Skeletal muscle tissue (tissue), 4 donors: Measurements from ENCODE around the gene MMP2. TPM values are rescaled to one million over a fixed set of nuclear protein-coding genes. Genes with fewer than 3 reads are reported as not detected.

Experiments
- H3K27ac ChIP-seq: one replicate; pipeline ENCODE4 v1.7.0; 2013; ENCODE audit warnings: mild to moderate bottlenecking, low read depth, low read length, inconsistent platforms
- H3K27me3 ChIP-seq, 3 donors: one replicate each; pipeline ENCODE4 v1.7.0; 2013; ENCODE audit warnings: low read length in 3 of 3; ENCODE audit not compliant: control insufficient read depth in 3 of 3, insufficient read depth in 3 of 3
- H3K36me3 ChIP-seq, 3 donors: one replicate each; pipeline ENCODE4 v1.7.0; 2013; ENCODE audit warnings: low read length in 3 of 3; ENCODE audit not compliant: control insufficient read depth in 3 of 3, insufficient read depth in 3 of 3
- H3K4me1 ChIP-seq, 3 donors: one replicate each; pipeline ENCODE4 v1.7.0; 2013; ENCODE audit warnings: low read length in 3 of 3, mild to moderate bottlenecking in 3 of 3; ENCODE audit not compliant: control insufficient read depth in 3 of 3, insufficient read depth in 3 of 3
- H3K4me3 ChIP-seq, 3 donors: one replicate each; pipeline ENCODE4 v1.7.0; 2013; ENCODE audit warnings: low read length in 3 of 3
- H3K9ac ChIP-seq, 3 donors: one replicate each; pipeline ENCODE4 v1.7.0; 2013; ENCODE audit warnings: low read length in 3 of 3, mild to moderate bottlenecking in 3 of 3, moderate library complexity in 2 of 3, low read depth in 1 of 3
- H3K9me3 ChIP-seq, 3 donors: one replicate each; pipeline ENCODE4 v1.7.0; 2013; ENCODE audit warnings: low read length in 3 of 3; ENCODE audit not compliant: control insufficient read depth in 3 of 3
- total RNA-seq: library from RNA; depleted of rRNA; stranded (reverse); fragments of >200 nt; gene quantifications from one replicate; pipeline ENCODE4 v1.2.3, GENCODE V29; 2014
- donor health status: Osteomylitis.

MMP2 gene
- total RNA-seq, 1 donor from 2014 or later, result 194 TPM

- H3K36me3 ChIP-seq, result peaks cover 0 to 4% (median 0%) of the 10 kb centered on the region in 3 donors
- H3K9ac ChIP-seq, result no peak overlapping the region
- H3K27ac ChIP-seq, result no peak overlapping the region
- H3K4me1 ChIP-seq, result no peaks in the 10 kb centered on the region
- H3K4me3 ChIP-seq, result no peak overlapping the region
- no peaks in the 10 kb centered on the region for H3K9me3 ChIP-seq
- H3K27me3 ChIP-seq, result no peaks in the 10 kb centered on the region
Measured at GRCh38 chr16:55552621-55553020, 73.6 kb downstream of the MMP2 start.

- no peaks in the 10 kb centered on the region for H3K27me3 ChIP-seq
- H3K27ac ChIP-seq, result no peak overlapping the region
- H3K36me3 ChIP-seq, result no peaks in the 10 kb centered on the region
- H3K9me3 ChIP-seq, result no peaks in the 10 kb centered on the region
- H3K4me1 ChIP-seq, result no peaks in the 10 kb centered on the region
- no peak overlapping the region for H3K9ac ChIP-seq
- no peak overlapping the region for H3K4me3 ChIP-seq
Measured at GRCh38 chr16:55555436-55555835, 76.4 kb downstream of the MMP2 start.

Other genes with a start within 250 kb of the MMP2 start
- not detected for gene IRX6, start 155.0 kb upstream of the MMP2 start, total RNA-seq
- gene LPCAT2, start 29.9 kb downstream of the MMP2 start, total RNA-seq, result 24.5 TPM
- not detected for gene CAPNS2, start 87.5 kb downstream of the MMP2 start, total RNA-seq
- 1.0 TPM for gene SLC6A2, start 176.8 kb downstream of the MMP2 start, total RNA-seq